ENCODE measurements around the gene OR51V1. TPM values are rescaled to one million over a fixed set of nuclear protein-coding genes. Genes with fewer than 3 reads are reported as not detected.

The OR51V1 gene
- total and polyA plus RNA-seq, 2 donors (not counting 1 experiment from before 2014, with no cell fraction given): not detected

DNA sequence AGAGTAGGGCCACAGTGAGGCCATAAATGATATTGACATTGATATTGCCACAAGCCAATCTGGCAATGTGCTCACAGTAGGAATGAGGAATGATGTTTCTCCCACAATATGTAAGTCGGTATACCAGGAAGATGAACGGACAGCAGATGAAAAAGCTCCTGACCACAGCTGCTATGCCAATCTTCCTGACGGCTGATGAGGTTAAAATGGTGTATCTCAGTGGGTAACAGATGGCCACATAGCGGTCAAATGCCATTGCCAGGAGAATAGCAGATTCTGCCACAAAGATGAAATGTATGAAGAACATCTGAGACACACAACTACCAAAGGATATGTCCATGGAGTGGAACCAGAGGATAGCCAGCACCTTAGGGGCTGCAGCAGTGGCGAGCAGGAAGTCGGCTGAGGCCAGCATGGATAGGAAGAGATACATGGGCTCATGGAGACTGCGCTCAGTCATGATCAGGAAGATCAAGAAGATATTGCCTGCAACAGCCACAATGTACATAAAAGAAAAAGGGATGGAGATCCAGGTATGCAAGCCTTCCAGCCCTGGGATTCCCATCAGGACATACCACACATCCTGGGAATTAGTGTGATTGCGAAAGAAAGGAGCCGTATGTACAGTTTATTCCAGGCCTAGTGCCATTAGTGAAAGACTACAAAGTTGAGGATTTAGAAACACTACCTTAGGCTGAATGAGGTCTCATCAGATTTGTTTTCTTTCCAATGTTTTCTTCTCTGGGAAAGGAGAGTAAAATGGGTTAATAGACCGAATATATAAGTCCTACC lies 22.2 kb downstream of the OR51V1 start:
- H3K9me3 Mint-ChIP-seq (ENCODE audit: insufficient read depth): no peaks in the 10 kb centered on the region
- Histone ChIP-seq H3K9ac (ENCODE audit: low read length) (no peak overlapping the region), H3K27ac (ENCODE audit: low read length in 2 of 2) (no peak overlapping the region), H4K20me1 (ENCODE audit: control insufficient read depth, insufficient read depth, low read length, poor library complexity, severe bottlenecking) (no peaks in the 10 kb centered on the region), H3K9me3 (ENCODE audit: control extremely low read depth in 1 of 3, control insufficient read depth in 2 of 3, insufficient read depth in 1 of 3, low read length in 2 of 3) (peaks cover 0 to 3% (median 0%) of the 10 kb centered on the region in 3 donors), H3K4me2 (replicated peaks; ENCODE audit: low read depth, low read length, poor library complexity, severe bottlenecking) (no peak overlapping the region), H2AFZ (ENCODE audit: insufficient read depth, low read depth, low read length, poor library complexity, severe bottlenecking) (no peak overlapping the region), H3K79me2 (ENCODE audit: control insufficient read depth, insufficient read depth, low read length) (no peaks in the 10 kb centered on the region), H3K4me1 (ENCODE audit: control insufficient read depth in 2 of 2, insufficient read depth in 2 of 2, low read length in 2 of 2) (no peaks in the 10 kb centered on the region), H3K36me3 (replicated peaks in 1 of 2; ENCODE audit: control extremely low read depth in 1 of 2, control insufficient read depth in 1 of 2, extremely low read depth in 1 of 2, insufficient read depth in 2 of 2, low read length in 1 of 2) (no peaks in the 10 kb centered on the region), H3K4me3 (ENCODE audit: control extremely low read depth in 1 of 5, extremely low read depth in 1 of 5, insufficient read depth in 1 of 5, low read depth in 2 of 5, low read length in 4 of 5) (no peak overlapping the region), H3K27me3 (replicated peaks in 1 of 4; ENCODE audit: control extremely low read depth in 1 of 4, control insufficient read depth in 3 of 4, insufficient read depth in 4 of 4, low read length in 3 of 4) (no peaks in the 10 kb centered on the region)
- no peaks in the 10 kb centered on the region for H3K4me1 Mint-ChIP-seq
- ATAC-seq (ENCODE audit: low read depth) (no peak), DNase-seq (no peak)
- peaks cover 2% of the 10 kb centered on the region for H3K27me3 Mint-ChIP-seq
- CTCF ChIA-PET: no interaction called here
- WGBS (ENCODE audit: insufficient coverage): 84% methylated on average over 6 of the region's 10 CpGs
- H3K27ac Mint-ChIP-seq: no peak overlapping the region
- intact Hi-C loops (cut with micrococcal nuclease): no loop called here
- TF ChIP-seq EZH2 (IDR thresholded peaks at IDR 0.05; ENCODE audit: borderline replicate concordance, insufficient read depth, low read depth, low read length, poor library complexity, severe bottlenecking): no peak
- TF ChIP-seq, protein P1, sequence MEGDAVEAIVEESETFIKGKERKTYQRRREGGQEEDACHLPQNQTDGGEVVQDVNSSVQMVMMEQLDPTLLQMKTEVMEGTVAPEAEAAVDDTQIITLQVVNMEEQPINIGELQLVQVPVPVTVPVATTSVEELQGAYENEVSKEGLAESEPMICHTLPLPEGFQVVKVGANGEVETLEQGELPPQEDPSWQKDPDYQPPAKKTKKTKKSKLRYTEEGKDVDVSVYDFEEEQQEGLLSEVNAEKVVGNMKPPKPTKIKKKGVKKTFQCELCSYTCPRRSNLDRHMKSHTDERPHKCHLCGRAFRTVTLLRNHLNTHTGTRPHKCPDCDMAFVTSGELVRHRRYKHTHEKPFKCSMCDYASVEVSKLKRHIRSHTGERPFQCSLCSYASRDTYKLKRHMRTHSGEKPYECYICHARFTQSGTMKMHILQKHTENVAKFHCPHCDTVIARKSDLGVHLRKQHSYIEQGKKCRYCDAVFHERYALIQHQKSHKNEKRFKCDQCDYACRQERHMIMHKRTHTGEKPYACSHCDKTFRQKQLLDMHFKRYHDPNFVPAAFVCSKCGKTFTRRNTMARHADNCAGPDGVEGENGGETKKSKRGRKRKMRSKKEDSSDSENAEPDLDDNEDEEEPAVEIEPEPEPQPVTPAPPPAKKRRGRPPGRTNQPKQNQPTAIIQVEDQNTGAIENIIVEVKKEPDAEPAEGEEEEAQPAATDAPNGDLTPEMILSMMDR (IDR thresholded peaks at IDR 0.05): no peak
- H3K4me3 Mint-ChIP-seq: no peak overlapping the region
- POLR2A ChIA-PET: no interaction called here

- 96% methylated on average over 4 of the region's 7 CpGs for WGBS (ENCODE audit: insufficient coverage)
- no peaks in the 10 kb centered on the region for H3K4me1 Mint-ChIP-seq
- H3K27ac Mint-ChIP-seq: no peak overlapping the region
- no peaks in the 10 kb centered on the region for H3K27me3 Mint-ChIP-seq
- H3K27ac ChIP-seq (ENCODE audit: low read length in 2 of 2): no peak overlapping the region
- intact Hi-C loops (cut with micrococcal nuclease): no loop called here
- no peak overlapping the region for H2AFZ ChIP-seq (ENCODE audit: insufficient read depth, low read depth, low read length, poor library complexity, severe bottlenecking)
- H3K9me3 ChIP-seq (ENCODE audit: control extremely low read depth in 1 of 3, control insufficient read depth in 2 of 3, insufficient read depth in 1 of 3, low read length in 2 of 3): peaks cover 0 to 3% (median 0%) of the 10 kb centered on the region in 3 donors
- no peaks in the 10 kb centered on the region for H4K20me1 ChIP-seq (ENCODE audit: control insufficient read depth, insufficient read depth, low read length, poor library complexity, severe bottlenecking)
- ATAC-seq (ENCODE audit: low read depth) (no peak), DNase-seq (no peak)
- no peaks in the 10 kb centered on the region for H3K36me3 ChIP-seq (replicated peaks in 1 of 2; ENCODE audit: control extremely low read depth in 1 of 2, control insufficient read depth in 1 of 2, extremely low read depth in 1 of 2, insufficient read depth in 2 of 2, low read length in 1 of 2)
- ChIA-PET POLR2A (no interaction called here), CTCF (no interaction called here)
- H3K4me3 Mint-ChIP-seq: no peak overlapping the region
- H3K27me3 ChIP-seq (replicated peaks in 1 of 4; ENCODE audit: control extremely low read depth in 1 of 4, control insufficient read depth in 3 of 4, insufficient read depth in 4 of 4, low read length in 3 of 4): no peaks in the 10 kb centered on the region
- no peak overlapping the region for H3K4me3 ChIP-seq (ENCODE audit: control extremely low read depth in 1 of 5, extremely low read depth in 1 of 5, insufficient read depth in 1 of 5, low read depth in 2 of 5, low read length in 4 of 5)
- H3K9ac ChIP-seq (ENCODE audit: low read length): no peak overlapping the region
- H3K9me3 Mint-ChIP-seq (ENCODE audit: insufficient read depth): no peaks in the 10 kb centered on the region
- H3K4me2 ChIP-seq (replicated peaks; ENCODE audit: low read depth, low read length, poor library complexity, severe bottlenecking): no peak overlapping the region
- no peaks in the 10 kb centered on the region for H3K4me1 ChIP-seq (ENCODE audit: control insufficient read depth in 2 of 2, insufficient read depth in 2 of 2, low read length in 2 of 2)
- H3K79me2 ChIP-seq (ENCODE audit: control insufficient read depth, insufficient read depth, low read length): no peaks in the 10 kb centered on the region
- no peak for TF ChIP-seq EZH2 (IDR thresholded peaks at IDR 0.05; ENCODE audit: borderline replicate concordance, insufficient read depth, low read depth, low read length, poor library complexity, severe bottlenecking)
- TF ChIP-seq, protein P1 (IDR thresholded peaks at IDR 0.05): no peak
Measured at GRCh38 chr11:5174934-5175333, 25.5 kb downstream of the OR51V1 start.

All from B cell (primary cell).